GM19025 (cell line): ENCODE results near the gene TENM3.

Experiments
- ATAC-seq: cut with Tn5 transposase; IDR thresholded peaks from one replicate; pipeline ENCODE4 v1.9.1; 2021; ENCODE audit warnings: mild to moderate bottlenecking, low read depth, moderate library complexity; ENCODE audit not compliant: unreplicated experiment

The TENM3 gene

DNA sequence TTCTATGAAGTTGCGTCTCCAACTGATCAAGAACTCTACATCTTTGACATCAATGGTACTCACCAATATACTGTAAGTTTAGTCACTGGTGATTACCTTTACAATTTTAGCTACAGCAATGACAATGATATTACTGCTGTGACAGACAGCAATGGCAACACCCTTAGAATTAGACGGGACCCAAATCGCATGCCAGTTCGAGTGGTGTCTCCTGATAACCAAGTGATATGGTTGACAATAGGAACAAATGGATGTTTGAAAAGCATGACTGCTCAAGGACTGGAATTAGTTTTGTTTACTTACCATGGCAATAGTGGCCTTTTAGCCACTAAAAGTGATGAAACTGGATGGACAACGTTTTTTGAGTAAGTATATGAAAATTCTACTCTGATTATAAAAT, 511.7 kb downstream of the TENM3 start:
- ATAC-seq, result no peak

GRCh38 chr4:182756161-182756690, 513.0 kb downstream of the TENM3 start:
- no peak for ATAC-seq

DNA sequence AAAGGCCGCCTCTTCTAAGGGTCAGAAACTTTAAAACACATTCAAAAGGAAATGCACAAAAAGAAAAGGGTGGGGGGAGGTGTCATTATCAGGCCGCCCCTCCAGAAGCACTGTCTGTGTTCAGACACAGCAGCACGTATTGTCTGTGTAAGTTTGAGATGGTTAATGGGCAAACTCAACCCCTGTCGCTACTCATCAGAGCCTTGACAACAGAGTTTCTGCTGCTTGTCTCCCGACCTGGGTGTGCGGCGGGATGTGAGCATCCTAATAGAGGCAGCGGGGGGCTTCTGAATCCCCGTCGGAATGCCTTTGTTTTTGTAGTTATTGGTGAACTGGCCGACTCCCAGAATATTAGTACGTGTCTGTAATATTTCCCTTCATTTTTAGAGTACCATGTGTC, 515.1 kb downstream of the TENM3 start:
- no peak for ATAC-seq

DNA sequence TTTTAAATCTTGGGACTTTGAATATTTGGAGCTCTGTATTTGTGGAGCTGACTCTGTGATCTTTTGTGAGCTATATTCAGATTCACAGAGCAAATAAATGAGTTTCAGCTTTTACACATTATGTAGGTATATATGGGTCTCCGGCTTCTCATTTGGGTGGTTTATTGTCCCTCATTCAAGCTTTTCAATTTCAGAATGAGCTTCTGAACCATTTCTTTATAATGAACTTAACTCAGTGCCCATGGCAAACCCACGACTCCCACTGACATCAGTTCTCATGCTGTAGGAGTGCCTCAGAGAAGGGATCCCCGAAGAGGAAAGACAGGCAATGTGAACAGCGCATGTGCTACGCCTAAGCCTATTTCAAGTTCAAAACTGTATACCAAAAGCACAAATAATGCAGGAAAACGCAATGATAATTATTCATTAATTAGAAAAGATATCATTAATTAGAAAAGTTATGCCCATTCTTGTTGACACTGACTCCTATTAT, 517.4 kb downstream of the TENM3 start:
- no peak for ATAC-seq

DNA sequence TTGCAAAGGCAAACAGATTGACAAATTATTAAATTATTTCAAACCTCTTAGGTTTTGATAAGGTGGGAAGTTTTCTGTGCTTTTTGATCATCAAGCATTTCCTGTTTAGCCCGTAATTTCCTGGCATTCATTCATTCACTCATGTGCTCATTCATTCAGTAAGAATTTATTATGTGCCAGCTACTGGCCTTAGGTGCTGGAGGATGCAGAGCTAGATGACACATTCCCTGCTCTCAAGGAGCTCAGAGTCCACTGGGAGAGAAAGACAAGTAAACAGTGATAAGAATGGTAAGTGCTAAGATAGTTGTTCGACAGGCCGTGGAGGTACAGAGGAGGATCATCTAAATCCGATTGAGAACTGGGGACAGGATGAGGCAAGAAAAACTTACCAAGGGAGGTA, 520.9 kb downstream of the TENM3 start:
- ATAC-seq, result no peak

GRCh38 chr4:182764642-182765041, 521.4 kb downstream of the TENM3 start:
- no peak for ATAC-seq

- ATAC-seq, result no peak
These were observed 523.0 kb downstream of the TENM3 start for GRCh38 chr4:182765987-182766856.

DNA sequence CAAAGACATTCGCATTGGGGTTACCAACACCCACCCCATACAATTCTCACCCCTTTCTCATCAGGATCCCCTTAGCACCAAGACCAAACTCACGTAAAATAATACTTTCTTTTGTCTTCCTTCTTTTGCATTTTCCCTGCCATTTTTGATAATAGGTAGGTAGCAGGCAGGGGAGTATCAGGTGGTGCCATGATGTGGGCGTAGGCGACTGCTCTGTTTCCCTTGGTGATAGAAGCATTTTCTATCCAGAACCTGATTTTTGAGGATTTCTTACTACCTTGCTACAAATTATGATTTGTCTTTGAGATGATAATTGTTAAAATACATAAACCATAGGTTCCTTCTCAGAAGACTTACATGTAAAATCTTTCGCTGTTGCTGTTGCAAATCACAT, 523.7 kb downstream of the TENM3 start:
- ATAC-seq, result no peak

DNA sequence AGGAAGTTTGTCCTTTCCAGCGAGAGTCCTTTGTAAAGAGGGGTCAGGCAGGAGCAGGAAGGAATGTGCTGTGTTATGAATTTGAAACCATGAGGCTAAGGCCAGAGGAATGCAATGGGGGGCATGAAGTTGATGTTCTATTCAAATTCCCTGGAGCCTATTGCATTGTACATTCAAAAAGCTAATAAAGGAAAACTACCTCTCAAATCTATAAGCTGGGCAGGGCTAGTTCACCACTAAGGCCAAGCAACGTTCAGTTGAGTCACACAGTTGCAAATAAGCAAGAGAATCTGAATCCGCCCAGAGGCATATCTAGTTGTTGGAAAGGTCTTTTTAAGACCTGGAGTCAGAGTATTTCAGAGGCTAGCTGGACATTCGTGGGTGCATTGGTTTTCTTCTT, 525.6 kb downstream of the TENM3 start:
- ATAC-seq, result no peak

GRCh38 chr4:182770259-182770995, 527.2 kb downstream of the TENM3 start:
- ATAC-seq, result no peak

DNA sequence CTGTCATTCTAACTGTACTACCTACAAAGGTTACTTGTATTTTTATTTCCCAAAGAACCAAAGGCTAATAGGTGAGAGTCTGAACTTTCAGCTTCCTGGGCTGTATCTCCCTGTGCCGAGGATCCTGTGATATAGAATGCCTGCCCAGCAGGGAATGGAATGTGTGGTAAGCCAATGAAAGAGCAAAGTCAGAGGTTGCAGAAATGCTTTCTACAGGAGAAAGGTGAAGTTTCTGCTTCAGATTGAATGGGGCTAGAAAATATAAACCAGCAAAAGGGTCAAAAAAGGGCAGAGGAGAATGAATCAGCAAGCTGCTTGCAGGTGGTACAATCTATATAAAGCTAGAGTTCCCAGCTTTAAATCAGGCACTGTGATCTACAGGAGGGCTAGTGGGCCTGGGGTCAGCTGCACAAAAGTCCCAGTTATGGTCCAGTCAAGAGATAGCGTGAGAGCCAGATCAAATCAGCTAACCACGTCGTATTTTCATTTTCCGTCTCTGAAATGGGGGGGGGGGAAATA, 527.9 kb downstream of the TENM3 start:
- no peak for ATAC-seq

GRCh38 chr4:182775075-182775474, 531.9 kb downstream of the TENM3 start:
- ATAC-seq, result no peak

DNA sequence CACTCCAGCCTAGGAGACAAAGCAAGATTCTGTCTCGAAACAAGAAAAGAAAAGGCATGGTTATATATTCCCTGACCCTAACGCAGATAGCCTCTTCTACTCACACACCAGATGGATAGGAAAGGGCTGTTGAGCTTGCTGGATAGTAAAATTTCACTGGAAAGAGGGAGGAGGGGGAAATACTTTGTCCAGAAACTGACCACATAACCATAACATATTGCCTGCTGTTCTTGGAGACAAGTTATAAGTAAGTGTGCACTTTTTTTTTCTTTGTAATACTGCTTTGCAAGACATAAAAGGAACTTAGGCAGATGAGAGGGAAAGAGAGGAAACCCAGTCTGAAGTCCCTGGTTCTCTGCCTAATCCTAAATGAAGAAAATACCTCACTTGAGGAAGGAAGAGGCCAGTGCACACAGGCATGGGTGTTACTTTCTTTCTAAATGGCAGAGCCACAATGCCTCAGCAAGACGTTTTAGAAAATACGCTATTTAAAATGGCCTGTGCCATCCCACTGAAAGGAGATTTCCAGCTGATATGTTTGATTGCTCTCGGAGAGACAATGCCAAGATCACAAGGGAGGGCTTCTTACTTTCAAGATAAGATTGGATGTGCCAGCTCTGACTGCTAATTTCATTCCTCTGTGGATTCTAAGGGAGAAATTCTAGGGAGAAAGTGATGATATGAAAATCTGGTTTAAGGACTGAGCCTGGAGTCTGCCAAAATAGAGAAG, 533.3 kb downstream of the TENM3 start:
- no peak for ATAC-seq

DNA sequence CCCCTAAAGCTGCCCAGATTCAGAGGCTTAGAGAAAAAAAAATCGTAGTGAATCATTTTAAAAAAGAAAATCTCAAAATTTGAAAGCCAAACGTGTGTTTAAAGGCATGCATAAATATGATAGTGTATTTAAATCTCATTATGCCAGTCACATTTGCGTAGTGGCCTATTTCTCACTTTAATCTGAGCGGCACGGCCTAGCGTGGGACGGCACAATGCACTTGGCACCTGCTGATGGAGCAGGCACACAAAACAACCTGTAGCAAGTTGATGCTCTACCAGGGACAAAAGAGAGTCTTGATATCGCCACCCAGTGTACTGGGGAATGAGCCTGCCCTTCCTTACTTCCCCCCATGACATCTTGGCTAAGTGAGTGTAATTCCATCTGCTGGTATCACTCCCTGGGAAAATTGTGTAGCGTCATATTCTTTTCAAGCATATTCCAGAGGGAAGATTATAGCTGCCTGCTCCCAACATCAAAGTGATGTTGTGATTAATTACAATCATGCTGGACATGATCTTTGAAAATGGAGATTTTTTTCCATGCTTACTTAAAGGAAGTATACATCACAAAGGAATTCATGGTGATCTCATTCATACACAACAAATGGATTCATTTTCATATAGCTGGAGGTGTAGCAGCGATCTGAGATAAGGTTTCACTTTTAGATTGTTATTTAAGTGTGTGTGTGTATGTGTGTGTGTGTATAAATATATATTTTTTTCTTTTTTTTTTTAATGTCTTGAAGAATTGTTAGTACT, 535.2 kb downstream of the TENM3 start:
- no peak for ATAC-seq

DNA sequence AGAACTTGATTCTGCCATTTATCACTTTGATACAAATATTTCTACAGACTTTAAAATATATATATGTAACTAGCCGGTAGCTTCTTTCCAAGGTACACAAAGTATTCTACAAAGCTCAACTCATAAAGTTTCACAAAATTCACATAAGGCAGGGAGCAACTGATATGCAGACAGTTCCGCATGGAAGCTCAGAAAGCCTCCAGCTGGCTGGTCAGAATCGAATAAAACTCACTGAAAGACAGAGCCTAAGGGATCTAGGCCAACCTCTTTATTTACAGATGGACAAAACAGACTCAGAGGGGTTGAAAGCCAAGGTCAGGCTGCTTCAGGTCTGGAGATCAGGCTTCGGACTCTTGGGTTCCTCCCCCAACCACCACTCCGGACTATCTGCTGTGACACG, 543.8 kb downstream of the TENM3 start:
- ATAC-seq, result no peak

- no peak for ATAC-seq
These were observed 545.0 kb downstream of the TENM3 start for GRCh38 chr4:182788201-182788600.

GRCh38 chr4:182789529-182789928, 546.3 kb downstream of the TENM3 start:
- no peak for ATAC-seq

DNA sequence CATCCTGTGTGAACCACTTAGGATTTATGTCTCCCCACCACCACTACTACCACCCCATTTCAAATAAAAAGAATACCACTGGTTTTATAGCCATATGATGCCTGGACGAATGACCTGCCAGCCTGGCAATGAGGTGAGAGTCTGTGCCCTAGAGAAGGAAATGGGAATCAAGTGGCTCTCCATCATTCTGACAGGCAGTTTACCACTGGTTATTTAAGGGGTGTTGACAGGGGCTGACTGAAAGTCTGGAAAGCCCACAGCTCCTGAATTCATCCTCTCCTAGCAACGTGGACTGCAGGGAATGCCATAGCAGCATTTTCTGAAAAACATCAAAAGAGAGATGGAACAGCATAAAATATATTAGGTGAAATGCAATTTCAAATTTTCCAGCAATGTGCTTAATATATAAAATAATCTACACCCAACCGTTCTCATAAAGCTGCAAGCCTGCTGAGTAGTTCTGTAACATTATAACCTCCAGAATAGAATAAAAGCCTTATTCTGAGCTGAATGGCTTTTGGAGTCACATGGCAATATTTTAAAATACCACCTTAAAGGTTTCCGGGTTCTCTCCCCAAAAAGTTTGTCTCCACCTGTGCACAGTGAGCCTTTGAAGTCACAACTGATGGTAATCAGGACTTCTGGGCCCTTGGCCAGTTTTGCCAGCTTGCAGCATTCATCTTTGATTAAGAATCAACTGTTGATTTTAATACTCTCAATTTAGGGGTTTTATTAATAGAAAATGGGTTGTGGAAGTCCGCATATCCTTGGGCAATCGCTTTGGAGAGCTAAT, 552.4 kb downstream of the TENM3 start:
- no peak for ATAC-seq
